Measurements from ENCODE around the gene RARB.

DNA sequence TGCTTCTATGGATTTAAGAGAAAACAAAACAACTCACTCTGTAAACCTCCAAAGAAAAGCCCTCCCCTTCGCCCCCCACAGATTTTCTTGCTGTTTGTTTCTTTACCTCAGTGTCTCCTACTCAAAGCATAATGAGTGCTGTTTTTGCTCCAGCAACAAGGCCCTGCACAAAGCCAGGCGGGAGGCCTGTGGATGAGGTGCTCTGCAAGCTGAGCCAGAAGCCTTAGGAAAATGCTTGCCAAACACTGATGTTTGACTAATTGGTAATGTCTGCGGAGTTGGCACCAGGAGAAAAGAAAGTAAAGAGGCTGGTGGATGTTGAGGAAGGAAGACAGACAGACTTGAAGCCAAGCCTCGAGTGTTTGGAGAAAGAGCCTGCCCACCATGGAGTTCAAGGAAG, 99.7 kb downstream of the RARB start:
- TF ChIP-seq CTCF (IDR thresholded peaks at IDR 0.05 in 8 of 11, conservative IDR thresholded peaks at IDR 0.05 in 3 of 11) (no peak), POLR2A (IDR thresholded peaks at IDR 0.05) (no peak), POLR2AphosphoS5 (IDR thresholded peaks at IDR 0.05) (no peak)
